GM21528 (cell line): ENCODE measurements around the gene TECTA.

Experiments
- ATAC-seq: cut with Tn5 transposase; IDR thresholded peaks from one replicate; pipeline ENCODE4 v1.9.1; 2021; ENCODE audit warnings: mild to moderate bottlenecking, moderate library complexity; ENCODE audit not compliant: unreplicated experiment, low FRiP score

Gene TECTA

GRCh38 chr11:121100943-121101342, at the start of gene TECTA:
TSS of gene TECTA (plus strand) at chr11:121101243. CDS start at chr11:121102666, 1,423 bp downstream.
- no peak for ATAC-seq

- no peak for ATAC-seq
Observed at GRCh38 chr11:121053244-121053643, 47.8 kb upstream of the TECTA start.

GRCh38 chr11:121054266-121054665, 46.8 kb upstream of the TECTA start:
- ATAC-seq, result no peak

GRCh38 chr11:121055076-121055475, 46.0 kb upstream of the TECTA start:
- no peak for ATAC-seq

- no peak for ATAC-seq
Observed at GRCh38 chr11:121057922-121058321, 43.1 kb upstream of the TECTA start.

- ATAC-seq, result no peak
Observed at GRCh38 chr11:121058941-121059340, 42.1 kb upstream of the TECTA start.

GRCh38 chr11:121059605-121060004, 41.4 kb upstream of the TECTA start:
- ATAC-seq, result peak; percentile 96

GRCh38 chr11:121063728-121064127, 37.3 kb upstream of the TECTA start:
- ATAC-seq, result no peak

- no peak for ATAC-seq
Observed at GRCh38 chr11:121066623-121067022, 34.4 kb upstream of the TECTA start.

- ATAC-seq, result no peak
Observed at GRCh38 chr11:121067026-121067425, 34.0 kb upstream of the TECTA start.

GRCh38 chr11:121067453-121067852, 33.6 kb upstream of the TECTA start:
- no peak for ATAC-seq

GRCh38 chr11:121067962-121068647, 32.9 kb upstream of the TECTA start:
- no peak for ATAC-seq

GRCh38 chr11:121068787-121069186, 32.3 kb upstream of the TECTA start:
- ATAC-seq, result no peak

- ATAC-seq, result no peak
Observed at GRCh38 chr11:121070951-121071845, 29.8 kb upstream of the TECTA start.

- ATAC-seq, result no peak
Observed at GRCh38 chr11:121071846-121072450, 29.1 kb upstream of the TECTA start.

- ATAC-seq, result no peak
Observed at GRCh38 chr11:121081321-121081720, 19.7 kb upstream of the TECTA start.

GRCh38 chr11:121082219-121082618, 18.8 kb upstream of the TECTA start:
- ATAC-seq, result no peak

- ATAC-seq, result no peak
Observed at GRCh38 chr11:121082670-121083069, 18.4 kb upstream of the TECTA start.

GRCh38 chr11:121086866-121087265, 14.2 kb upstream of the TECTA start:
- no peak for ATAC-seq

- no peak for ATAC-seq
Observed at GRCh38 chr11:121089566-121089965, 11.5 kb upstream of the TECTA start.

GRCh38 chr11:121090145-121090721, 10.8 kb upstream of the TECTA start:
- no peak for ATAC-seq
